ENCODE data around the gene ANKFN1. TPM values are rescaled to one million over a fixed set of nuclear protein-coding genes. Genes with fewer than 3 reads are reported as not detected.

The ANKFN1 gene
- total and polyA plus RNA-seq, 2 donors from 2014 or later, result 0.19 TPM; not detected in 1

GRCh38 chr17:56173026-56173425, 19.8 kb downstream of the ANKFN1 start:
- no peaks in the 10 kb centered on the region for H3K36me3 ChIP-seq (ENCODE audit: control insufficient read depth in 2 of 3, insufficient read depth in 3 of 3, low read length in 3 of 3)
- no peaks in the 10 kb centered on the region for H3K9me3 ChIP-seq (ENCODE audit: control insufficient read depth in 2 of 3, insufficient read depth in 1 of 3, low read length in 3 of 3)
- H3K27ac ChIP-seq (ENCODE audit: low read depth in 2 of 2, low read length in 2 of 2), result no peak overlapping the region
- H3K27me3 ChIP-seq (ENCODE audit: control insufficient read depth, insufficient read depth, low read length), result no peaks in the 10 kb centered on the region
- intact Hi-C loops (cut with DNase I), result no loop called here
- H3K4me3 ChIP-seq (ENCODE audit: low read length in 3 of 3), result no peak overlapping the region
- DNase-seq (no peak), FAIRE-seq (no peak)
- TF ChIP-seq CTCF (IDR thresholded peaks at IDR 0.05; ENCODE audit: borderline replicate concordance, extremely low read depth, insufficient read depth), result no peak
- peaks cover 0 to 2% (median 0%) of the 10 kb centered on the region in 3 donors for H3K4me1 ChIP-seq (ENCODE audit: control insufficient read depth in 2 of 3, insufficient read depth in 2 of 3, low read depth in 1 of 3, low read length in 3 of 3)
- no peak overlapping the region for H3K9ac ChIP-seq (ENCODE audit: low read length in 3 of 3)

- no peak overlapping the region for H3K9ac ChIP-seq (ENCODE audit: low read length in 3 of 3)
- FAIRE-seq, result no peak
- no peak for DNase-seq
- no peaks in the 10 kb centered on the region for H3K27me3 ChIP-seq (ENCODE audit: control insufficient read depth, insufficient read depth, low read length)
- H3K9me3 ChIP-seq (ENCODE audit: control insufficient read depth in 2 of 3, insufficient read depth in 1 of 3, low read length in 3 of 3), result no peaks in the 10 kb centered on the region
- H3K4me1 ChIP-seq (ENCODE audit: control insufficient read depth in 2 of 3, insufficient read depth in 2 of 3, low read depth in 1 of 3, low read length in 3 of 3), result peaks cover 0 to 2% (median 0%) of the 10 kb centered on the region in 3 donors
- no peak overlapping the region for H3K27ac ChIP-seq (ENCODE audit: low read depth in 2 of 2, low read length in 2 of 2)
- intact Hi-C loops (cut with DNase I), result no loop called here
- H3K4me3 ChIP-seq (ENCODE audit: low read length in 3 of 3), result no peak overlapping the region
- H3K36me3 ChIP-seq (ENCODE audit: control insufficient read depth in 2 of 3, insufficient read depth in 3 of 3, low read length in 3 of 3), result no peaks in the 10 kb centered on the region
- no peak for TF ChIP-seq CTCF (IDR thresholded peaks at IDR 0.05; ENCODE audit: borderline replicate concordance, extremely low read depth, insufficient read depth)
Measured at GRCh38 chr17:56173958-56174835, 20.9 kb downstream of the ANKFN1 start.

GRCh38 chr17:56175299-56175955, 22.2 kb downstream of the ANKFN1 start:
- H3K4me3 ChIP-seq (ENCODE audit: low read length in 3 of 3), result no peak overlapping the region
- FAIRE-seq (no peak), DNase-seq (peak in 2 of 5 donors; percentile 22 to 34)
- no peaks in the 10 kb centered on the region for H3K36me3 ChIP-seq (ENCODE audit: control insufficient read depth in 2 of 3, insufficient read depth in 3 of 3, low read length in 3 of 3)
- no peak for TF ChIP-seq CTCF (IDR thresholded peaks at IDR 0.05; ENCODE audit: borderline replicate concordance, extremely low read depth, insufficient read depth)
- H3K9me3 ChIP-seq (ENCODE audit: control insufficient read depth in 2 of 3, insufficient read depth in 1 of 3, low read length in 3 of 3), result no peaks in the 10 kb centered on the region
- H3K9ac ChIP-seq (ENCODE audit: low read length in 3 of 3), result no peak overlapping the region
- H3K27me3 ChIP-seq (ENCODE audit: control insufficient read depth, insufficient read depth, low read length), result no peaks in the 10 kb centered on the region
- H3K27ac ChIP-seq (ENCODE audit: low read depth in 2 of 2, low read length in 2 of 2), result no peak overlapping the region
- intact Hi-C loops (cut with DNase I), result no loop called here
- H3K4me1 ChIP-seq (ENCODE audit: control insufficient read depth in 2 of 3, insufficient read depth in 2 of 3, low read depth in 1 of 3, low read length in 3 of 3), result peaks cover 0 to 2% (median 0%) of the 10 kb centered on the region in 3 donors

Measured in kidney (tissue), 14 donors.